B cell (primary cell): ENCODE data around the gene MAEA. TPM values are rescaled to one million over a fixed set of nuclear protein-coding genes. Genes with fewer than 3 reads are reported as not detected.

Experiments used
- ATAC-seq: fragments of 200-7000 bp; cut with Tn5 transposase; one replicate; pipeline ENCODE4 v1.10.0; 2021; ENCODE audit warnings: low read depth, mild to moderate bottlenecking, moderate number of reproducible peaks, moderate library complexity
- CTCF ChIA-PET: fragments of 350-600 bp; sonication (Branson Sonifier 250); formaldehyde crosslinking; loops from one replicate; lab custom pipeline; 2021; ENCODE audit warnings: antibody characterized with exemption, inconsistent platforms; lab: Charles Lee
- POLR2A ChIA-PET: fragments of 350-600 bp; sonication (Branson Sonifier 250); formaldehyde crosslinking; loops from one replicate; lab custom pipeline; 2021; ENCODE audit warnings: antibody characterized with exemption; lab: Charles Lee
- DNase-seq: peaks from one replicate; pipeline ENCODE4 v3.0.0; 2013
- H2AFZ ChIP-seq: 2 replicates; pipeline ENCODE4 v1.6.1; 2012; ENCODE audit warnings: mild to moderate bottlenecking, low read depth, low read length; ENCODE audit not compliant: insufficient read depth, poor library complexity, severe bottlenecking
- H3K27ac ChIP-seq, 2 donors: 1 replicate in 1 of 2; 2 replicates in 1 of 2; pipeline ENCODE4 v1.5.1; 2012 to 2013; ENCODE audit warnings: low read length in 2 of 2, mild to moderate bottlenecking in 2 of 2, moderate library complexity in 1 of 2
- H3K27me3 ChIP-seq, 4 experiments: fragments of 200-600 bp in 1 of 4; sonication (generic) in 1 of 4; replicated peaks in 1 of 4; 1 replicate in 2 of 4; 2 replicates in 2 of 4; pipeline versions ENCODE4 v1.6.1 to v1.7.0; 2013 to 2016; ENCODE audit warnings: low read length in 3 of 4, mild to moderate bottlenecking in 2 of 4, mixed read lengths in 1 of 4, moderate library complexity in 1 of 4; ENCODE audit not compliant: insufficient read depth in 4 of 4, control insufficient read depth in 3 of 4; ENCODE audit errors: control extremely low read depth in 1 of 4
- H3K36me3 ChIP-seq, 2 experiments: replicated peaks in 1 of 2; 1 replicate in 1 of 2; 2 replicates in 1 of 2; pipeline versions ENCODE4 v1.6.1 to v1.7.1; 2013; ENCODE audit warnings: low read length in 1 of 2; ENCODE audit not compliant: insufficient read depth in 2 of 2, control insufficient read depth in 1 of 2; ENCODE audit errors: control extremely low read depth in 1 of 2, extremely low read depth in 1 of 2
- H3K4me1 ChIP-seq, 2 donors: fragments of 200-600 bp in 1 of 2; sonication (generic) in 1 of 2; 1 replicate in 1 of 2; 2 replicates in 1 of 2; pipeline versions ENCODE4 v1.5.1 to v1.6.1; 2013 to 2017; ENCODE audit warnings: low read length in 2 of 2; ENCODE audit not compliant: control insufficient read depth in 2 of 2, insufficient read depth in 2 of 2
- H3K4me2 ChIP-seq: replicated peaks from 2 replicates; pipeline ENCODE3; 2012; ENCODE audit warnings: mild to moderate bottlenecking, low read depth, low read length; ENCODE audit not compliant: poor library complexity, severe bottlenecking
- H3K4me3 ChIP-seq, 5 experiments: fragments of 200-600 bp in 1 of 5; sonication (generic) in 1 of 5; 1 replicate in 3 of 5; 2 replicates in 2 of 5; pipeline versions ENCODE4 v1.5.1 to v1.7.0; 2011 to 2016; ENCODE audit warnings: low read length in 4 of 5, mild to moderate bottlenecking in 4 of 5, low read depth in 2 of 5, control low read depth in 1 of 5, moderate library complexity in 1 of 5; ENCODE audit not compliant: insufficient read depth in 1 of 5; ENCODE audit errors: control extremely low read depth in 1 of 5, extremely low read depth in 1 of 5
- H3K79me2 ChIP-seq: fragments of 200-600 bp; sonication (generic); one replicate; pipeline ENCODE4 v1.6.0; 2016; ENCODE audit warnings: low read length; ENCODE audit not compliant: control insufficient read depth, insufficient read depth
- H3K9ac ChIP-seq: fragments of 200-600 bp; sonication (generic); 2 replicates; pipeline ENCODE4 v1.6.1; 2017; ENCODE audit warnings: mild to moderate bottlenecking, low read length, moderate library complexity
- H3K9me3 ChIP-seq, 3 donors: one replicate each; pipeline versions ENCODE4 v1.6.1 to v1.7.1; 2013; ENCODE audit warnings: low read length in 2 of 3; ENCODE audit not compliant: control insufficient read depth in 2 of 3, insufficient read depth in 1 of 3; ENCODE audit errors: control extremely low read depth in 1 of 3
- H4K20me1 ChIP-seq: 2 replicates; pipeline ENCODE4 v1.6.0; 2012; ENCODE audit warnings: mild to moderate bottlenecking, low read length; ENCODE audit not compliant: insufficient read depth, control insufficient read depth, poor library complexity, severe bottlenecking
- H3K27ac Mint-ChIP-seq: one replicate; pipeline ENCODE4 v1.8.0; 2021; ENCODE audit warnings: mixed read lengths
- H3K27me3 Mint-ChIP-seq: one replicate; pipeline ENCODE4 v1.8.0; 2021; ENCODE audit warnings: mixed read lengths
- H3K4me1 Mint-ChIP-seq: one replicate; pipeline ENCODE4 v1.8.0; 2021; ENCODE audit warnings: mixed read lengths
- H3K4me3 Mint-ChIP-seq: one replicate; pipeline ENCODE4 v1.8.0; 2021; ENCODE audit warnings: mixed read lengths
- H3K9me3 Mint-ChIP-seq: one replicate; pipeline ENCODE4 v1.8.0; 2022; ENCODE audit warnings: mixed read lengths; ENCODE audit not compliant: insufficient read depth
- CTCF ChIP-seq: fragments of 200-600 bp; IDR thresholded peaks from one replicate; pipeline ENCODE4 v1.8.0; 2022; ENCODE audit warnings: antibody characterized with exemption, mild to moderate bottlenecking
- EZH2 ChIP-seq: IDR thresholded peaks from 2 replicates; pipeline ENCODE4 v1.6.1; 2012; ENCODE audit warnings: borderline replicate concordance, low read depth, mild to moderate bottlenecking, moderate library complexity, low read length; ENCODE audit not compliant: insufficient read depth, poor library complexity, severe bottlenecking
- WGBS: methylation state at CpG from one replicate; pipeline ENCODE4 v1.1.5; 2013; ENCODE audit warnings: missing lambda C conversion rate; ENCODE audit not compliant: insufficient coverage; 5-methylcytosine and 5-hydroxymethylcytosine counted together
- intact Hi-C: fragments of 100-400 bp; cut with micrococcal nuclease; formaldehyde crosslinking; loops from one replicate; pipeline ENCODE4 v1.10.0; 2022
- polyA plus RNA-seq: library from polyadenylated mRNA; depleted of rRNA; stranded (reverse); fragments of >200 nt; gene quantifications from 2 replicates; pipeline ENCODE4 v1.2.3, GENCODE V29; 2012
- total RNA-seq, 2 donors: library from RNA; stranded (reverse); fragments of 120-200 nt in 1 of 2; gene quantifications; 1 replicate in 1 of 2; 2 replicates in 1 of 2; pipeline versions ENCODE4 v1.2.3 to v1.2.4, GENCODE V29; 2013 to 2022

Gene MAEA
- total and polyA plus RNA-seq, 2 donors (not counting 1 experiment from before 2014, with no cell fraction given) = 106 to 107 TPM

GRCh38 chr4:1293531-1293941 lies 3.8 kb downstream of the MAEA start:
- Histone ChIP-seq H3K27ac (peak overlapping the region in 1 of 2 donors; percentile 21), H3K4me1 (peaks cover 33 to 43% of the 10 kb centered on the region in 2 donors), H3K79me2 (peaks cover 85% of the 10 kb centered on the region), H4K20me1 (peaks cover 76% of the 10 kb centered on the region), H3K9me3 (no peaks in the 10 kb centered on the region), H3K27me3 (no peaks in the 10 kb centered on the region), H2AFZ (no peak overlapping the region), H3K4me2 (peak overlapping the region; percentile 17), H3K36me3 (peaks cover 0 to 19% of the 10 kb centered on the region in 2 experiments), H3K4me3 (no peak overlapping the region), H3K9ac (no peak overlapping the region)
- TF ChIP-seq CTCF = no peak
- TF ChIP-seq EZH2 = no peak
- CTCF ChIA-PET = no interaction called here
- WGBS = 75% methylated on average over 3 of the region's 4 CpGs
- Mint-ChIP-seq H3K27ac (peak overlapping the region; percentile 72), H3K27me3 (no peaks in the 10 kb centered on the region), H3K4me1 (peaks cover 58% of the 10 kb centered on the region), H3K4me3 (peak overlapping the region; percentile 10), H3K9me3 (no peaks in the 10 kb centered on the region)
- POLR2A ChIA-PET = no interaction called here
- intact Hi-C loops = no loop called here
- peak; percentile 30 for DNase-seq
- ATAC-seq = no peak

- no peak for ATAC-seq
- no peak overlapping the region for H2AFZ ChIP-seq
- DNase-seq = no peak
- H3K4me3 ChIP-seq = no peak overlapping the region
- peak overlapping the region in 1 of 2 donors; percentile 21 for H3K27ac ChIP-seq
- Mint-ChIP-seq H3K27me3 (no peaks in the 10 kb centered on the region), H3K4me3 (peak overlapping the region; percentile 10), H3K4me1 (peaks cover 58% of the 10 kb centered on the region), H3K27ac (no peak overlapping the region), H3K9me3 (no peaks in the 10 kb centered on the region)
- CTCF ChIA-PET = no interaction called here
- H3K9me3 ChIP-seq = no peaks in the 10 kb centered on the region
- H3K79me2 ChIP-seq = peaks cover 89% of the 10 kb centered on the region
- TF ChIP-seq EZH2 (no peak), CTCF (no peak)
- POLR2A ChIA-PET = no interaction called here
- H3K4me2 ChIP-seq = peak overlapping the region; percentile 9
- 85% methylated on average over 10 of the region's 15 CpGs for WGBS
- intact Hi-C loops = no loop called here
- H3K4me1 ChIP-seq = peaks cover 29 to 39% of the 10 kb centered on the region in 2 donors
- no peaks in the 10 kb centered on the region for H3K27me3 ChIP-seq
- peaks cover 79% of the 10 kb centered on the region for H4K20me1 ChIP-seq
- peaks cover 0 to 23% of the 10 kb centered on the region in 2 experiments for H3K36me3 ChIP-seq
- no peak overlapping the region for H3K9ac ChIP-seq
Observed at GRCh38 chr4:1293991-1294390, 4.3 kb downstream of the MAEA start.
